GM18867 (cell line): Measurements from ENCODE around the gene SV2C.
"Not testable (repeated sequence)": the region's sequence is repeated elsewhere in the genome, so short reads cannot be mapped to it uniquely, and the experiment has no call there.

Experiments used
- ATAC-seq: cut with Tn5 transposase; IDR thresholded peaks from one replicate; pipeline ENCODE4 v1.9.1; 2021; ENCODE audit warnings: mild to moderate bottlenecking, moderate library complexity; ENCODE audit not compliant: unreplicated experiment

The SV2C gene

DNA sequence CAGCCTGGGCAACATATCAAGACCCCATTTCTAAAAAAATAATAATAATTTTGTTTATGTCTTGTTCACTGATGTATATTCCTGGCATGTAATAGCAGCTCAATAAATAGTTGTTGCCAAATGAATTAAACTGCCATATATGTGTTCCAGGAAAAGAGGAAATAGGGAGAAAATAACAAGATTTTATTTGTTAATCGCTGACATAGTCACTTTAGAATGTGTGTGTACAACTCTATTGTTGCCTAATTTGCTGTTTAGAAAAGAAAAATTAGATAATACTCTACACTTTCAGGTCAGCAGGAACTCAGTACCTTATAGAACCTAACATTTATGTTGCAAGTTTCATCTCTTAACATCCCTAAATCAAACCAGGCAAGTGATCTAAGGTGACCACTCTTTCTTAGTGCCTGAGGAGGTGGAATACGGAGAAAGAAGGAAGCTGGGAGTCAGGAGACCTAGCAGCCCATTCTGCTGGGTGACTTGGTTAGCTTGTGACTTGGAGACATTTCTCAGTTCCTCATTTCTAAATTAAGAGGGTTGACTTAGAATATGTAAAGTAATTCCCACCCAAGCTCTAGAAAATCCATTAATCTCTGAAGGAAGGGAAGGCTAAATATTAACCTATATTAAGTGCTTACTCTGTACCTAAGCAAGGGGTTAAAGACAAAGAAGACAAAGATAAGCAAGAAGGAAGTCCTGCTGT, 209.6 kb downstream of the SV2C start:
- ATAC-seq: peak; percentile 79

GRCh38 chr5:76294573-76294972, 211.4 kb downstream of the SV2C start:
- peak; percentile 45 for ATAC-seq

GRCh38 chr5:76298852-76299251, 215.7 kb downstream of the SV2C start:
- ATAC-seq: no peak

GRCh38 chr5:76299592-76299991, 216.4 kb downstream of the SV2C start:
- peak; percentile 66 for ATAC-seq

DNA sequence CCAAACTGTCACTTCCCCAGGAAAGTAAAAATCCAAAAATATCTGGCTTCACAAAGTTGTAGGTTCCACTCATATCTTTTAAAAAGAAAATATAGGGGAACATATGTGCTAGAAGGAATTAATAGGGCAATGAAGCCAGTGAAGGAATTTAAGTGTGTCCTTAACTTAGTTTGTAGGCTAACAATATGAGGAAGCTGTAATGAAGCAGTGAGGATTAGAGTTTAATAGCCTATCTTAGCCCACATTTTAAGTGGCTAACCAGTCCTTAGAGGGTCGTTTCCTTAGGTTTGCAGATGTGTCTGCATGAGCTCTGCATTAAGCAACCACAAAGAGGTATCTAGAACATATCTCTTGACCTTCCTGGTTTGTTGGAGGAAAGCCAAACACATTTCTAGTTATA, 218.7 kb downstream of the SV2C start:
- ATAC-seq: not testable (repeated sequence)

GRCh38 chr5:76302661-76303060, 219.5 kb downstream of the SV2C start:
- ATAC-seq: not testable (repeated sequence)

GRCh38 chr5:76303921-76304320, 220.7 kb downstream of the SV2C start:
- ATAC-seq: peak; percentile 67

DNA sequence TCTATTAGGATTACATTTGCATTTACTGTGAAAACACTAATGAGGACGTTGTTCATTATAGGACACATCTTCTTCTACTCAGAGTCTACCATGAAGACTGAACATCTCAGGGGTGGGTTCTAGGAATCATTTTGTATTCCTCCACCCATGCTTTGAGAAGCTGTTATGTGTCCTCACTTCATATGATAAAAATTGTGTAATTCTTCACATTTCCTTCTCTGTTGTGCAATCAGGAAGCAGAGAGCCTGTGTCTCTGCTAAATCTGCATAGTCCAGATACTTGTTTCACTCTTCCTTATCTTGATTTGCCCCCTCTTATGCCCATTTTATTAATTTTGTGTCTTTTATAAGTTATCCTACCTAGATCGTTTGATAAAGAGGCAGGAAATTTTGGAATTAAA, 222.1 kb downstream of the SV2C start:
- ATAC-seq: no peak

- ATAC-seq: no peak
Measured at GRCh38 chr5:76305775-76306174, 222.6 kb downstream of the SV2C start.

- no peak for ATAC-seq
Measured at GRCh38 chr5:76310208-76310607, 227.0 kb downstream of the SV2C start.

GRCh38 chr5:76312783-76313182, 229.6 kb downstream of the SV2C start:
- no peak for ATAC-seq

GRCh38 chr5:76314643-76315042, 231.5 kb downstream of the SV2C start:
- ATAC-seq: no peak

GRCh38 chr5:76319673-76320072, 236.5 kb downstream of the SV2C start:
- no peak for ATAC-seq

DNA sequence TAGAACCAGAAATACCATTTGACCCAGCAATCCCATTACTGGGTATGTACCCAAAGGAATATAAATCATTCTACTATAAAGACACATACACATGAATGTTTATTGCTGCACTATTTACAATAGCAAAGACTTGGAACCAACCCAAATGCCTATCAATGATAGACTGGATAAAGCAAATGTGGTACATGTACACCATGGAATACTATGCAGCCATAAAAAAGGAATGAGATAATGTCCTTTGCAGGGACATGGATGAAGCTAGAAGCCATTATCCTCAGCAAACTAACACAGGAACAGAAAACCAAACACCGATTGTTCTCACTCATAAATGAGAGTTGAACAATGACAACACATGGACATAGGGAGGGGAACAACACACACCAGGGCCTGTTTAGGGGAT, 240.3 kb downstream of the SV2C start:
- ATAC-seq: not testable (repeated sequence)

DNA sequence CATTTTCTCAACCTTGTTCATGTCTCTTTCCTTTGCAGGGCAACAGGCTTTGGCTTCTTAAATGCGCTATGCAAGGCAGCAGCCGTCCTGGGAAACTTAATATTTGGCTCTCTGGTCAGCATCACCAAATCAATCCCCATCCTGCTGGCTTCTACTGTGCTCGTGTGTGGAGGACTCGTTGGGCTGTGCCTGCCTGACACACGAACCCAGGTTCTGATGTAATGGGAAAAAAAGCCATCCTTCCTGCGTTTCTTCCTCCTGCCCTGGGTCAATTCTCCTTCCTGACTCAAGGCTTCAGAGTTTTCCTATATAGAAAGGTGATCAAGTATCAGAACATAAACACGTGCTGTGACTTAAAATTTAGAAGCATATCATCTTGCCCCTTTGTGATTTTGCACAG, 242.1 kb downstream of the SV2C start:
- ATAC-seq: no peak

GRCh38 chr5:76325876-76326491, 242.8 kb downstream of the SV2C start:
- no peak for ATAC-seq

DNA sequence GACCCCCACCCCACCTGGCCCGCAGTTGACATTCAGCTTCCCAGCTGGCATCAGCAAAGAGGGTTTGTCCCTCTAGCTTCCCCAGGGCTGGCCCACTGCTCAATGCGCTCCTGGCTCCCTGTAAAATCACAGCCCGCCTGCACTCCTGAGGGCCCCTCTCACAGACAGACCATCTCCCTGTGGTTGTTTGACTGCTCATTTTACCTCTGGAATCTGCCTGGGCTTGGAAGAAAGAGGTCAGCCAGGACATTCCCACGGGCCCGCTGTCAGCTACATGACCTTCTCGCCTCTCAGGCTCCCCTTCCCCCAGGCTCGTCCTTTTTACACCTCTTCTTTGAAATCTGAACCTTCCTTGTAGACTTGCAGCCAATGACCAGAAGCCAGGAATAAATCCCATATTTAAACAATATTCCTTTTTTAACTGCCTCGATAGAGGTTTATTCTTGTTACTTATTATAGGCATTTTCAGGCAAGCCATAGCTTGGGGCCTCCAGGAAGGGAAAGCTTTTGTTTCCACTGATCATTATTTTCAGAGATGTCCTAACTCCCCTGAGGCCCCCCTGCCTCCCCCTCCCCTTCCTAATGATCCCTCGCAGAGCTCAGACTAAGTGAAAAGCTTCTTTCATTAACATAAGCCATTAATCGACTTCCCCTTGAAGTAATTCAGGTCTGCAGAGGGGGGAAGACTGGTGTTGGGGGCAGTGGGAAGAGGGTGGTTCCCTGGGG, 243.6 kb downstream of the SV2C start:
- no peak for ATAC-seq

DNA sequence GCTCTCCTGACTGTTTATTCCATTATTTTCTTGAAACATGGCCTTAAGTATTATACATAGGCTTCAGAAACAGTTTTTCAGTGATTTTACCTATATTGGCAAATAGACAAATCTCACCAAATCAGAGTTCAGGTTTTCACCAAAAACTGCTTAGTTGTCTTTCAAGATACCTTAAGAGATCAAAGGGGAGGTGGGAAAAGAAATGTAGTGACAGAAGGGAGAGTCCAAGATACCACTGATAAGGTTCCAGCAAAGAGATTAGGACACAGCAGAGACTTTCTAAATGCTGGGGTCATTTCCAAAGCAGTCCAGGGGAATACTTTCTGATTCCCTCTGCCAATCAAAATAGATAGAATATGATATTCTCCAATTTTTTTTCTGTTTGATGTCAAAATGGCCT, 246.2 kb downstream of the SV2C start:
- ATAC-seq: no peak

- no peak for ATAC-seq
Measured at GRCh38 chr5:76331126-76331525, 247.9 kb downstream of the SV2C start.

GRCh38 chr5:76332102-76332501, 248.9 kb downstream of the SV2C start:
- no peak for ATAC-seq

GRCh38 chr5:76332611-76333205, 249.5 kb downstream of the SV2C start:
- ATAC-seq: no peak

- no peak for ATAC-seq
Measured at GRCh38 chr5:76333571-76333970, 250.4 kb downstream of the SV2C start.
